NOMO-1 (cell line): ENCODE measurements around the gene TRIM14.
"Not testable (repeated sequence)": the region's sequence is repeated elsewhere in the genome, so short reads cannot be mapped to it uniquely, and the experiment has no call there.

ENCODE experiments used
- DNase-seq, 2 experiments: peaks; one replicate each; lab custom pipeline; 2025; ENCODE audit not compliant: unreplicated experiment in 2 of 2; lab: John Stamatoyannopoulos, UW

The TRIM14 gene

DNA sequence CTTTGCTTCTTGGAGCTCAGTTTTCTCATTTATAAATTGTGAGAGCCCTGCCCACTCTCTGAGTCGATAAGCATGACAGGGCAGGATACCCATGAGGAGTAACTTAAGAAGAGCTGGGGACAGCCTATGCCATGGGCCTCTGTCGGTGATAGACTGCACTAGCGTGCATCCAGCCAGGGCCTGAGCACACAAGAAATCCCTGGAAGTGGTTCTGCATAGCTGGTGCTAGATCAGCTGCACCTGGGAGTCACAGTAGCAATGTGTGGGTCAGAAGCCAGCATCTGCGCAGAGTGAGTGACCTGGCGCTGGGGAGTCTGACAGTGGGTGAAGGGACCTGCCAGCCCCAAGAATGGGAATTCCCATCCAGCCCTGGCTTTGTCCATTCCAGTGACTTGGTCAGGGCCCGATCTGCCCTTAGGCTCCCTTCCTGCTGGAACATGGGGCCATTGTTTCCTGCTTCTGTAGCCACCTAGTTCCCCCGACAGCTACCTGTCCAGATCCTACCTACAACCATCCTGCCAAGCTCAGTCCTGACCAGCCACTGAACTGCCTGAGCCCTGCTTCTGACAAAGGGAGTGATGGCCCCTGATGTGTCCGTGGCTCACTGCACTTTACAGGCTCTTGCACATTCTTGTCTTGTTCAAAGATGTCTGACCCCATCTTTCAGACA, 98.4 kb downstream of the TRIM14 start:
- no peak for DNase-seq

DNA sequence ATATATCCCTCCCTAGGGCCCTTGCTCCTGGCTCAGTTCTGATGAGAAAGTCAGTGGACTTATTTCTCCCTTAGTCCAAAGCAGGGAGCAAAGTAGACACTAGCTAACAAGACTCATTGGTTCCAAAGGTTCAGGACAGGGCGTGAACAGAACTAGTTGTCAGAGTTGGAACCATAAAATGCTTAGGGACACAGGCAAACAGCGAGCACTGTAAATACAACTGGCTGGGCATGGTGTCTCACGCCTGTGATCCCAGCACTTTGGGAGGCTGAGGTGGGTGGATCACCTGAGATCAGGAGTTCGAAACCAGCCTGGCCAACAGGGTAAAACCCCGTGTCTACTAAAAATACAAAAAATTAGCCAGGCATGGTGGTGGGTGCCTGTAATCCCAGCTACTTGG, 99.2 kb downstream of the TRIM14 start:
- DNase-seq, result not testable (repeated sequence)
